B cell (primary cell): ENCODE measurements around the gene PSAT1. TPM values are rescaled to one million over a fixed set of nuclear protein-coding genes. Genes with fewer than 3 reads are reported as not detected.

Experiments used
- ATAC-seq: fragments of 200-7000 bp; cut with Tn5 transposase; one replicate; pipeline ENCODE4 v1.10.0; 2021; ENCODE audit warnings: low read depth, mild to moderate bottlenecking, moderate number of reproducible peaks, moderate library complexity
- CTCF ChIA-PET: fragments of 350-600 bp; sonication (Branson Sonifier 250); formaldehyde crosslinking; loops from one replicate; lab custom pipeline; 2021; ENCODE audit warnings: antibody characterized with exemption, inconsistent platforms; lab: Charles Lee
- POLR2A ChIA-PET: fragments of 350-600 bp; sonication (Branson Sonifier 250); formaldehyde crosslinking; loops from one replicate; lab custom pipeline; 2021; ENCODE audit warnings: antibody characterized with exemption; lab: Charles Lee
- DNase-seq: peaks from one replicate; pipeline ENCODE4 v3.0.0; 2013
- H2AFZ ChIP-seq: 2 replicates; pipeline ENCODE4 v1.6.1; 2012; ENCODE audit warnings: mild to moderate bottlenecking, low read depth, low read length; ENCODE audit not compliant: insufficient read depth, poor library complexity, severe bottlenecking
- H3K27ac ChIP-seq, 2 donors: 1 replicate in 1 of 2; 2 replicates in 1 of 2; pipeline ENCODE4 v1.5.1; 2012 to 2013; ENCODE audit warnings: low read length in 2 of 2, mild to moderate bottlenecking in 2 of 2, moderate library complexity in 1 of 2
- H3K27me3 ChIP-seq, 4 experiments: fragments of 200-600 bp in 1 of 4; sonication (generic) in 1 of 4; replicated peaks in 1 of 4; 1 replicate in 2 of 4; 2 replicates in 2 of 4; pipeline versions ENCODE4 v1.6.1 to v1.7.0; 2013 to 2016; ENCODE audit warnings: low read length in 3 of 4, mild to moderate bottlenecking in 2 of 4, mixed read lengths in 1 of 4, moderate library complexity in 1 of 4; ENCODE audit not compliant: insufficient read depth in 4 of 4, control insufficient read depth in 3 of 4; ENCODE audit errors: control extremely low read depth in 1 of 4
- H3K36me3 ChIP-seq, 2 experiments: replicated peaks in 1 of 2; 1 replicate in 1 of 2; 2 replicates in 1 of 2; pipeline versions ENCODE4 v1.6.1 to v1.7.1; 2013; ENCODE audit warnings: low read length in 1 of 2; ENCODE audit not compliant: insufficient read depth in 2 of 2, control insufficient read depth in 1 of 2; ENCODE audit errors: control extremely low read depth in 1 of 2, extremely low read depth in 1 of 2
- H3K4me1 ChIP-seq, 2 donors: fragments of 200-600 bp in 1 of 2; sonication (generic) in 1 of 2; 1 replicate in 1 of 2; 2 replicates in 1 of 2; pipeline versions ENCODE4 v1.5.1 to v1.6.1; 2013 to 2017; ENCODE audit warnings: low read length in 2 of 2; ENCODE audit not compliant: control insufficient read depth in 2 of 2, insufficient read depth in 2 of 2
- H3K4me2 ChIP-seq: replicated peaks from 2 replicates; pipeline ENCODE3; 2012; ENCODE audit warnings: mild to moderate bottlenecking, low read depth, low read length; ENCODE audit not compliant: poor library complexity, severe bottlenecking
- H3K4me3 ChIP-seq, 5 experiments: fragments of 200-600 bp in 1 of 5; sonication (generic) in 1 of 5; 1 replicate in 3 of 5; 2 replicates in 2 of 5; pipeline versions ENCODE4 v1.5.1 to v1.7.0; 2011 to 2016; ENCODE audit warnings: low read length in 4 of 5, mild to moderate bottlenecking in 4 of 5, low read depth in 2 of 5, control low read depth in 1 of 5, moderate library complexity in 1 of 5; ENCODE audit not compliant: insufficient read depth in 1 of 5; ENCODE audit errors: control extremely low read depth in 1 of 5, extremely low read depth in 1 of 5
- H3K79me2 ChIP-seq: fragments of 200-600 bp; sonication (generic); one replicate; pipeline ENCODE4 v1.6.0; 2016; ENCODE audit warnings: low read length; ENCODE audit not compliant: control insufficient read depth, insufficient read depth
- H3K9ac ChIP-seq: fragments of 200-600 bp; sonication (generic); 2 replicates; pipeline ENCODE4 v1.6.1; 2017; ENCODE audit warnings: mild to moderate bottlenecking, low read length, moderate library complexity
- H3K9me3 ChIP-seq, 3 donors: one replicate each; pipeline versions ENCODE4 v1.6.1 to v1.7.1; 2013; ENCODE audit warnings: low read length in 2 of 3; ENCODE audit not compliant: control insufficient read depth in 2 of 3, insufficient read depth in 1 of 3; ENCODE audit errors: control extremely low read depth in 1 of 3
- H4K20me1 ChIP-seq: 2 replicates; pipeline ENCODE4 v1.6.0; 2012; ENCODE audit warnings: mild to moderate bottlenecking, low read length; ENCODE audit not compliant: insufficient read depth, control insufficient read depth, poor library complexity, severe bottlenecking
- H3K27ac Mint-ChIP-seq: one replicate; pipeline ENCODE4 v1.8.0; 2021; ENCODE audit warnings: mixed read lengths
- H3K27me3 Mint-ChIP-seq: one replicate; pipeline ENCODE4 v1.8.0; 2021; ENCODE audit warnings: mixed read lengths
- H3K4me1 Mint-ChIP-seq: one replicate; pipeline ENCODE4 v1.8.0; 2021; ENCODE audit warnings: mixed read lengths
- H3K4me3 Mint-ChIP-seq: one replicate; pipeline ENCODE4 v1.8.0; 2021; ENCODE audit warnings: mixed read lengths
- H3K9me3 Mint-ChIP-seq: one replicate; pipeline ENCODE4 v1.8.0; 2022; ENCODE audit warnings: mixed read lengths; ENCODE audit not compliant: insufficient read depth
- CTCF ChIP-seq: fragments of 200-600 bp; IDR thresholded peaks from one replicate; pipeline ENCODE4 v1.8.0; 2022; ENCODE audit warnings: antibody characterized with exemption, mild to moderate bottlenecking
- EZH2 ChIP-seq: IDR thresholded peaks from 2 replicates; pipeline ENCODE4 v1.6.1; 2012; ENCODE audit warnings: borderline replicate concordance, low read depth, mild to moderate bottlenecking, moderate library complexity, low read length; ENCODE audit not compliant: insufficient read depth, poor library complexity, severe bottlenecking
- WGBS: methylation state at CpG from one replicate; pipeline ENCODE4 v1.1.5; 2013; ENCODE audit warnings: missing lambda C conversion rate; ENCODE audit not compliant: insufficient coverage; 5-methylcytosine and 5-hydroxymethylcytosine counted together
- intact Hi-C: fragments of 100-400 bp; cut with micrococcal nuclease; formaldehyde crosslinking; loops from one replicate; pipeline ENCODE4 v1.10.0; 2022
- polyA plus RNA-seq: library from polyadenylated mRNA; depleted of rRNA; stranded (reverse); fragments of >200 nt; gene quantifications from 2 replicates; pipeline ENCODE4 v1.2.3, GENCODE V29; 2012
- total RNA-seq, 2 donors: library from RNA; stranded (reverse); fragments of 120-200 nt in 1 of 2; gene quantifications; 1 replicate in 1 of 2; 2 replicates in 1 of 2; pipeline versions ENCODE4 v1.2.3 to v1.2.4, GENCODE V29; 2013 to 2022

Gene PSAT1
- total and polyA plus RNA-seq, 2 donors (not counting 1 experiment from before 2014, with no cell fraction given), result 0.61 to 5.0 TPM

GRCh38 chr9:78273761-78274160 lies 23.2 kb upstream of the PSAT1 start:
- no peaks in the 10 kb centered on the region for H4K20me1 ChIP-seq
- Mint-ChIP-seq H3K27me3 (no peaks in the 10 kb centered on the region), H3K4me3 (no peak overlapping the region), H3K9me3 (no peaks in the 10 kb centered on the region), H3K27ac (no peak overlapping the region), H3K4me1 (no peaks in the 10 kb centered on the region)
- TF ChIP-seq CTCF (no peak), EZH2 (no peak)
- POLR2A ChIA-PET, result no interaction called here
- no peak overlapping the region for H3K9ac ChIP-seq
- H3K36me3 ChIP-seq, result peaks cover 0 to 3% of the 10 kb centered on the region in 2 experiments
- no peak overlapping the region for H3K4me3 ChIP-seq
- H3K27me3 ChIP-seq, result no peaks in the 10 kb centered on the region
- H2AFZ ChIP-seq, result no peak overlapping the region
- intact Hi-C loops, result no loop called here
- DNase-seq, result no peak
- no peaks in the 10 kb centered on the region for H3K79me2 ChIP-seq
- 100% methylated on average over 2 of the region's 3 CpGs for WGBS
- no peak overlapping the region for H3K27ac ChIP-seq
- no peaks in the 10 kb centered on the region for H3K9me3 ChIP-seq
- no peaks in the 10 kb centered on the region for H3K4me1 ChIP-seq
- no peak for ATAC-seq
- no peak overlapping the region for H3K4me2 ChIP-seq
- CTCF ChIA-PET, result no interaction called here

- H3K27me3 ChIP-seq, result no peaks in the 10 kb centered on the region
- H3K79me2 ChIP-seq, result no peaks in the 10 kb centered on the region
- POLR2A ChIA-PET, result no interaction called here
- 100% methylated on average over 2 of the region's 5 CpGs for WGBS
- no peak overlapping the region for H3K27ac Mint-ChIP-seq
- TF ChIP-seq EZH2 (no peak), CTCF (no peak)
- DNase-seq (no peak), ATAC-seq (no peak)
- H3K4me3 ChIP-seq, result no peak overlapping the region
- H3K4me1 ChIP-seq, result no peaks in the 10 kb centered on the region
- H3K4me3 Mint-ChIP-seq, result no peak overlapping the region
- H3K36me3 ChIP-seq, result no peaks in the 10 kb centered on the region
- no peak overlapping the region for H2AFZ ChIP-seq
- no peaks in the 10 kb centered on the region for H3K27me3 Mint-ChIP-seq
- no peak overlapping the region for H3K4me2 ChIP-seq
- H3K9ac ChIP-seq, result no peak overlapping the region
- no peaks in the 10 kb centered on the region for H3K9me3 Mint-ChIP-seq
- no peaks in the 10 kb centered on the region for H3K9me3 ChIP-seq
- CTCF ChIA-PET, result interaction anchor here (0.9 kb wide), 1 partner anchor 22 kb away, joined by 5 read pairs; no protein-coding TSS in a partner anchor
- no peak overlapping the region for H3K27ac ChIP-seq
- H3K4me1 Mint-ChIP-seq, result no peaks in the 10 kb centered on the region
- intact Hi-C loops, result no loop called here
- no peaks in the 10 kb centered on the region for H4K20me1 ChIP-seq
Measured at GRCh38 chr9:78278177-78278777, 18.6 kb upstream of the PSAT1 start.
